ENCODE measurements around the gene PRKCA.
"Not testable (repeated sequence)": the region's sequence is repeated elsewhere in the genome, so short reads cannot be mapped to it uniquely, and the experiment has no call there.

Gene PRKCA

GRCh38 chr17:66301864-66302741 lies at the start of gene PRKCA:
TSS of gene PRKCA (plus strand) at chr17:66302613.
- DNase-seq (ENCODE audit: low read depth in 2 of 2), result peak; percentile 38 to 41

DNA sequence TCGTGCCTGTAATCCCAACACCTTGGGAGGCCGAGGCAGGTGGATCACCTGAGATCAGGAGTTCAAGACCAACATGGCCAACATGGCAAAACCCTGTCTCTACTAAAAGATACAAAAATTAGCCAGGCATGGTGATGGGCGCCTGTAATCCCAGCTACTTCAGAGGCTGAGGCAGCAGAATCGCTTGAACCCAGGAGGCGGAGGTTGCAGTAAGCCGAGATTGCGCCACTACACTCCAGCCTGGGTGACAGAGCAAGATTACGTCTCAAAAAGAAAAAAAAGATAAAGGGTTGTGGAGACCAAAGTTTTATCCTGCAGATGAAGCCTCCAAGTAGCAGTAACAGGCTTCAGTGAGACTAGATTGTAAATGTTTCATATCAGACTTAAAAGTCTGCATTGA lies 49.0 kb upstream of the PRKCA start:
- not testable (repeated sequence) for DNase-seq (ENCODE audit: low read depth in 2 of 2)

DNA sequence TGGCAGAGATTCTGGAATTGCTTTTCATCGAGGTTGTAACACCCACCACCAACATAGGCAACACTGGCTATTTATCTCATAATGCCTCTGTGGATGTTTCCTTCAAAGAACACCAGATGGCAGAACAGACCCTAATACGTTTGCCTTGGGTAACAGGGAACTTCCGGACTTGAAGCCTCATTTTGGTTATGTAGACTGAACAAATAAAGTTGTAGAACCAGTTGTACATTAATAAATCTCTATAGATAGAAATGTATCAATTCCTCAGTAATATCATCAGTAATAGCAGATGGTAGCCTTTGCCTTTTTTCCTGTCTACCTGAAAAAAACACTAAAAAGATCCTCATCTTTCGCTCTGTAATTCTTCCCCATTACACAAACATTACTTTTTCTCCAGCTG lies 47.3 kb upstream of the PRKCA start:
- no peak for DNase-seq (ENCODE audit: low read depth in 2 of 2)

GRCh38 chr17:66255527-66255971 lies 46.9 kb upstream of the PRKCA start:
- no peak for DNase-seq (ENCODE audit: low read depth in 2 of 2)

GRCh38 chr17:66260275-66260674 lies 42.1 kb upstream of the PRKCA start:
- DNase-seq (ENCODE audit: low read depth in 2 of 2), result no peak

DNA sequence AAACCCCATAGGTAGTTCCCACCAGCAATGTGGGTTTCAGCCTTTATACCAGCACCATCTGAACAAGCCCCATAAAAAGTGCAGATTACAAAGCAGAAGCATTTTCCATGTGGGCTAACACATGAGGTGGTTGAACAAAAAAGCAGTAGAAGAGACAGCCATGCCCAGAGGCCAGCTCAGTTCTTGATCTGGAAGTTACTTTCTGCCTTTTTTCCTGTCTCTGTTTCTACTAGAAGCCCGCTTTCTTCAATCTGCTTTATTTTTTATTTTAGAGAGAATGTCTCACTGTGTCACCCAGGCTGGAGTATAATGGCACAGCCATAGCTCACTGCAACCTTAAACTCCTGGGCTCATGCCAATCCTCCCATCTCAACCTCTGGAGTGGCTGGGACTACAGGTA lies 41.7 kb upstream of the PRKCA start:
- DNase-seq (ENCODE audit: low read depth in 2 of 2), result no peak

GRCh38 chr17:66262767-66263166 lies 39.6 kb upstream of the PRKCA start:
- DNase-seq (ENCODE audit: low read depth in 2 of 2), result no peak

DNA sequence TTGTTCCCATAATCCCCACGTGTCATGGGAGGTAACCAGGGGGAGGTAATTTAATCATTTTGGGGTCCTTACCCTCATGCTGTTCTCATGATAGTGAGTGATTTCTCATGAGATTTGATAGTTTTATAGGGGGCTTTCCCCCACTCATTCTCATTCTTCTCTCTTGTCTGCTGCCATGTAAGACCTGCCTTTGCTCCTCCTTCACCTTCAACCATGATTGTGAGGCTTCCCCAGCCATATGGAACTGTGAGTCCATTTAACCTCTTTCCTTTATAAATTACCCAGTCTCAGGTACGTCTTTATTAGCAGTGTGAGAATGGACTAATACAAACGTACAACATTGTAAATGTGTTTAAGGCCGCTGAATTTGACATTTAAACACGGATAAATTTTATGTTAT lies 37.7 kb upstream of the PRKCA start:
- DNase-seq (ENCODE audit: low read depth in 2 of 2), result no peak

DNA sequence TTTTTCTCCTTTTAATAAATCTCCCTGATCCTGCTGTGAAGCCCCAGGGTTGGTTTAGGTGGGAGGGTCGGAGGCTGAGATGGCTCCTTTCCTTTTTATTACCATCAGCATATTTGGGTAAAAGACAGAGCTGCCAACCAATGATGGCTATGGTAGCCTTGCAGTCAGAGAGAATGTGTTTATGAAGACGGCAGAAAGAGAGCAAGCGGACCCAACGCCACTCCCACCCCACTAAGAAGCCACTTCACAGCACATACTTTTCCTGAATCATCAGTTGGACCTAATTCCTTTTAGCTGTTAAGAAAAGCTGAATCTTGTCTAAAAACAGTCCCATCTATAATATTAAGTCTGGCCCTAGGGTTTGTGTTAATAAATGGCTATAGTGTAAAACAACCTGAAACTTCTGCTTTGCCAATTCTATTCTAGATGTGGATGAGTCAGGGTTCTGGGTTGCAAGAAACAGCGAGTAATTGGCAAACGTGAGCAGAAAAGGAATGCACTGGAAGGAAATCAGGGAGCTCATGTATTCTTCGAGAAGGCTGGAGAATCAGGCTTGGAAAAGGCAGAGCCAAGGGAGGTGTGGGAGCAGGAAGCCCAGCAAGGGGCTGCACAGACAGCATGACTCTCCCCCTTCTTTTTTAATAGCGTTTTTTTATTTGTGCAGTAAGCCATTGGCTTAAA lies 34.0 kb upstream of the PRKCA start:
- no peak for DNase-seq (ENCODE audit: low read depth in 2 of 2)

- DNase-seq (ENCODE audit: low read depth in 2 of 2), result no peak
These were observed 32.3 kb upstream of the PRKCA start for GRCh38 chr17:66270106-66270505.

GRCh38 chr17:66271512-66271911 lies 30.9 kb upstream of the PRKCA start:
- DNase-seq (ENCODE audit: low read depth in 2 of 2), result no peak

GRCh38 chr17:66272811-66273585 lies 29.4 kb upstream of the PRKCA start:
- DNase-seq (ENCODE audit: low read depth in 2 of 2), result no peak

- no peak for DNase-seq (ENCODE audit: low read depth in 2 of 2)
These were observed 28.9 kb upstream of the PRKCA start for GRCh38 chr17:66273586-66273848.

- no peak for DNase-seq (ENCODE audit: low read depth in 2 of 2)
These were observed 26.8 kb upstream of the PRKCA start for GRCh38 chr17:66275651-66276050.

DNA sequence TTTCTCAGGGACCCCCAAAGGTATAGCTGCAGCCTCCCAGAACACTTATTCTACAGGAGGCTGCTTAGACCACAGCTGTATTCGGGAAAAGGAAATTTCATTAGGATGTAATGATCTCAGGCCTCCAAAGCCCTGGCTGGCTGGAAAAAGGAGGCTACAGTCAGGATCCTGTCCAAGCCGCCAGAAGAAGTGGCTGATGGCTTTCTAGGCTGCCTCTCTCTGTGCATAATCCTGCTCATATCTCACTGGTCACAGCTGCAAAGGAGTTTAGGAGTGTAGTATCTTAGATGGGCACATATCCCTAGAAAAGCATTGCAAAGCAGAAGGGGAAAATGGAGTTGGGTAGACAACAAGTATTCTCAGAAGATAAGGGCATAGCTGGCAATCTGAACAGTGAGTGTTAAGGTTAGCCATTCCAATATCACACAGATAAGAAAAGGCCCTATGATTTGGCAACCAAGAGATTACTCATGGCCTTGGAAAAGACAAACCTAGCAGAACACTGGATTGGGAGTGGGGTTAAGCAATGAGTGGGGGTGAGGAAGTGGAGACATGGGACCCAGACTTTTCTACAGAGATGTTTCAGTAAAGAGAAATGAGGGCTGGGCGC lies 26.0 kb upstream of the PRKCA start:
- no peak for DNase-seq (ENCODE audit: low read depth in 2 of 2)

GRCh38 chr17:66277191-66277590 lies 25.2 kb upstream of the PRKCA start:
- no peak for DNase-seq (ENCODE audit: low read depth in 2 of 2)

DNA sequence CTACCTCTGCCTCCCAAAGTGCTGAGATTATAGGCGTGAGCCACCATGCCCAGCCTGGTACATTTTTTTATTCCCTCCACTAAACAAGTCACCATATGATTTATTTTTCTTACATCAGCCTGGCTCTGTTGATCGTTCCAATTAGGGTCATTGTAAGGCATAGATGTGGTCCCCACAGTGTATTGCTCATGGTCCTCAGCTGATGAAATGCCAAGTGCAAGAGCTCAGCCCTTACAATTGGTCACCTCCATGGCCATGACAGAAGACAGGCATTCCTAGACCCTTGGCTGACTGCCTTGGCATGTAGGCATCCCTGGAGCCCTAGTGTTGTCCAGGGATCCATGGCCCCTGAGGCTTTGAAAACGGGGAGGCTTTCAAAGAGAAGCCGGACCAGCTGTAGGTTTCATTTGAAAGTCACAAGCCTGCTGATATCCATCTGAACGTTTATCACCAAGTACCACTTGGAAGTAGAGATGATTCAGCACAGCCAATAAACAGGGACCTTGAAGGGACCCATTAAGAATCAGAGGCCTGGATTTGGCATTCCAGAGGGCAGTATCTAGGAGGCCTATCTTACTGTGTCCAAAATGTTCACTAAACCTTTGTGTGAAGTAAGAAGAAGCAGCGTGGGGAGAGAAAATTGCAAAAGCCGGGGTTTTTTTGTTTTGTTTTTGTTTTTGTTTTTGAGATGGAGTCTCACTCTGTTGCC lies 20.6 kb upstream of the PRKCA start:
- DNase-seq (ENCODE audit: low read depth in 2 of 2), result no peak

DNA sequence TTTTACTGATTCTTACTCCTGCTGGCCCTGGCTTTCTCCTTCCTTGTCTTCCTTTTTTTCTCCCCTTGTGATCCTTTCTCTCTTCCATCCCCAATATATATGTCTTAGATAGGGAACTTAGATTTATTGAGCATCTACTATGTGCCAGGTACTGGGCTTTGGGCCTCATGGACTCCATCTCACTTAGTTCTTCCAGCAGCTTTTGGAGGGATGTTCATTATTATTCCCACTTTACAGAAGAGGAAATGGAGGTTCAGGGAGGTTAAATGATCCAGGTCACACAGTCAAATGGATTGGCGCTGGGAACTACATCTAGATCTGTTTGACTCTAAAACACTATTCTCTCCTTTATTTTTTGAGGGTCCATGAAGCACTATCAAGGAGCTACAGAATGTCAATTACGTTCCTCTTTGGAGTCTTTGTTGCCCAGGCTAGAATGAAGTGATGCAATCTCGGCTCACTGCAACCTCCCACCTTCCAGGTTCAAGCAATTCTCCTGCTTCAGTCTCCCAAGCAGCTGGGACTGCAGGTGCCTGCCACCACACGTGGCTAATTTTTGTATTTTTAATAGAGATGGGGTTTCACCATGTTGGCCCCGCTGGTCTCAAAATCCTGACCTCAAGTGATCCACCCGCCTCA lies 19.0 kb upstream of the PRKCA start:
- no peak for DNase-seq (ENCODE audit: low read depth in 2 of 2)

DNA sequence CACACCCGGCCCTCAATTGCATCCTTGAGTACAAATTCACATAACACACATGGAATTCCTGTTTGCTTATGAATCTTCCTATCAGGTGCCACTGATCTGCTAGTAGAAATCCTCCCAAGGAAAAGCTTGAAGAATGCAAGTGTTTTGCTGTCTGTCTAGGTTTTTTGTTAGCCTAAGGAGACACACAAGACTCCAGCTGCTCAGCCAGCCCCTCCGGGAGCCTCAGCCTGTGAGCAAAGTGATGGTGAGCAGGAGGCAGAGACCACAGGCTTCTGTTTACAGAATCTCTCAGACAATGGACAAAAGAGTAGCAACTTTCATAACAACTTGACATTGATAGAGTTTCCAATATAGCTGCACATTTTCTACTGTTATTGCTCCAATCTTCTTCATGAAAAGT lies 18.4 kb upstream of the PRKCA start:
- DNase-seq (ENCODE audit: low read depth in 2 of 2), result no peak

DNA sequence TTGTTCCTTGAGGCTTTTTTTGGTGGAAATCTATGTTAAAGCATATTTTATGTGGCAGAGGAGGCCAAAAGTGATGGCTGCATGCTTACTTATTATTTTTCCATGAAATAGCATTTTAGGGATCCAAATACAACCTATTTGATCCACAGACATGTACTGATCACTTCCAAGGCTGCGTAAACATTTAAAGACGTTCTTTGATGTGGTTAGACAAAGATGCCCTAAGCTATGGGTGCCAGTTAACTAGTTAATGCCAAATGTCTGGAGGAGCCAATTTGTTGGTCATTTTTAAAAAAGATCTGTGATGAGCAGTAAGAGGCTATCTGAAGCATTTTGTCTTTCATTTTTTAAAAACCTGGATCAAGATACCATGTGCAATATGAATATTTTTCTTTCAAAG lies 17.3 kb upstream of the PRKCA start:
- no peak for DNase-seq (ENCODE audit: low read depth in 2 of 2)

GRCh38 chr17:66287911-66288310 lies 14.5 kb upstream of the PRKCA start:
- no peak for DNase-seq (ENCODE audit: low read depth in 2 of 2)

All from activated CD8-positive, alpha-beta memory T cell treated with anti-CD3 and anti-CD28 coated beads for 4 hours (primary cell).